ENCODE results near the gene CA10.

- no peak for TF ChIP-seq POLR2A (IDR thresholded peaks at IDR 0.05; ENCODE audit: low read depth, low read length)
- TF ChIP-seq TAF1 (IDR thresholded peaks at IDR 0.05; ENCODE audit: borderline replicate concordance, low read depth, low read length) = no peak
These were observed 352.7 kb downstream of the CA10 start for GRCh38 chr17:51805765-51806164.
